ENCODE results near the gene RNF138.

- TF ChIP-seq CTCF (IDR thresholded peaks at IDR 0.05; ENCODE audit: low read depth, low read length, poor library complexity, severe bottlenecking) (no peak), EZH2phosphoT487 (IDR thresholded peaks at IDR 0.05; ENCODE audit: borderline replicate concordance, low read length) (no peak)
Observed at GRCh38 chr18:32048507-32049091, 43.1 kb upstream of the RNF138 start.
